ENCODE data around the gene CDYL.

Gene CDYL

DNA sequence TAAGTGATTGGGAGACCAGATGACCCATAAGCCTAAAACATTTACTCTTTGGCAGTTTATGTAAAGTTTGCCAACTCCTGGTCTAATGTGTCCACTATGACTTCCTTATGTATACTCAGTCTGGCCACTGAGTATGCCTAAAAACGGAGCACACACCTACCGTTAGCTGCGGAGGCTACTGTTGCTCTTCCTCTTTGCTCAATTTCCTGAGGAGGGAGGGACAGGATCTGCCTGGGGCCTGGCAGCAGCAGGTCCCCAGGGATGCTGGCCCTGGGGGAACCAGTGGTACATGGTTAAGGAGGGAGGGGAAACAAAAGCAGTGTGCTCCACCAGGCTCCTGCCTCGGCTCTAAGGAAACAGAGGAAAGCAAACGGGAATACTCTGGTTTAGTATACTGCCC lies 113.5 kb downstream of the CDYL start:
- no peak for DNase-seq

DNA sequence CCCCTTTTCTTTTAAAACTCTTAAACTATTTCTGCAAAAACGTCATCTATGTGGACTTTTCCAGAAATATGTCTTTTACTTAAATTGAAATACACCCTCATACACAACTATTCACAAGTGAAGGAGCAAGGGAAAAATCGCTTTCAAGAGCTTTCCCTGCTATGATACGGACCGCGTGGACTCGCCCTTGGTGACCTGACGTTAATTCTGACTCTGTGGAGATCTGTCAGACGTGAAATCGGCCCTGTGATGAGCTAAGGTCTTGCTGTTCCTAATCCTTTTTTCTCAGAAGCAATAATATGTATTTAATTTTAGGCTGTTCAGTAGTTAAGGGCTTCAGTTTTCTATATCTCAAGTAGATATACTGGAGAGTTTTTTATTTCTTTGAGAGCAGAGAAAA lies 114.0 kb downstream of the CDYL start:
- DNase-seq = no peak

GRCh38 chr6:4890627-4891026 lies 114.4 kb downstream of the CDYL start:
- no peak for DNase-seq

- no peak for DNase-seq
Observed at GRCh38 chr6:4891141-4891540, 114.9 kb downstream of the CDYL start.

DNA sequence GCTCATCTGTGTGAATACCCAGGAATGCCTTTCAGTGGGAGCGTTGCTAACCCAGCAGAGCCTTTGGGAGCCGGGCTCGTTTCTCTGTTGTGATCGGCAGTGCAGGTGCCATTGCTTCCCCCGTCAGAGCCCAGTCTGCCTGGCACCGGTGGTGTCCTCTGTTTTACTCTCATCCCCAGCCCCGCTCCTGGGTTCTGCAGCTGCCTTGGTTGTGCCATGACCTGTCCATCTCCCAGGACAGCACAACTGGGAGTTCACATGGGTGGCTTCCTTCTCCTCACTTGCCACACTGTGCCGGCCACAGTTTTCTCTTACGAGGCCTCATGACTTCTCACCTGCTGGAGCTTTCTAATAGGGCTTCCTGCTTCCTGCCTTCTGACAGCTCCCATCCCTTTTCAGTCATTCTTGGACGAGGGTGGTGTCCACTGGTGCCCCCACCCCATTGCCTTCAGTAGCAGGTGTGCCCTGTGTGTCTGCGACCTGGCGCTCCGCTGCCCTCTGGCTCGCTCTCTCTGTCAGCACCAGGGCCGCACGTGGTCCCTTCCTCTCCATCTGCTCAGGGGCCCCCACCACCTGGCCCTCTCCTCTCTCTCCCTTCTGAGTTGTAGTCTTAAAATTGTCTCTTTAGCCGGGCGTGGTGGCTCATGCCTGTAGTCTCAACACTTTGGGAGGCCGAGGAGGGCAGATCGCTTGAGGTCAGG lies 116.7 kb downstream of the CDYL start:
- no peak for DNase-seq

GRCh38 chr6:4894049-4894448 lies 117.8 kb downstream of the CDYL start:
- no peak for DNase-seq

GRCh38 chr6:4895971-4896370 lies 119.8 kb downstream of the CDYL start:
- DNase-seq = no peak

GRCh38 chr6:4896401-4896800 lies 120.2 kb downstream of the CDYL start:
- no peak for DNase-seq

DNA sequence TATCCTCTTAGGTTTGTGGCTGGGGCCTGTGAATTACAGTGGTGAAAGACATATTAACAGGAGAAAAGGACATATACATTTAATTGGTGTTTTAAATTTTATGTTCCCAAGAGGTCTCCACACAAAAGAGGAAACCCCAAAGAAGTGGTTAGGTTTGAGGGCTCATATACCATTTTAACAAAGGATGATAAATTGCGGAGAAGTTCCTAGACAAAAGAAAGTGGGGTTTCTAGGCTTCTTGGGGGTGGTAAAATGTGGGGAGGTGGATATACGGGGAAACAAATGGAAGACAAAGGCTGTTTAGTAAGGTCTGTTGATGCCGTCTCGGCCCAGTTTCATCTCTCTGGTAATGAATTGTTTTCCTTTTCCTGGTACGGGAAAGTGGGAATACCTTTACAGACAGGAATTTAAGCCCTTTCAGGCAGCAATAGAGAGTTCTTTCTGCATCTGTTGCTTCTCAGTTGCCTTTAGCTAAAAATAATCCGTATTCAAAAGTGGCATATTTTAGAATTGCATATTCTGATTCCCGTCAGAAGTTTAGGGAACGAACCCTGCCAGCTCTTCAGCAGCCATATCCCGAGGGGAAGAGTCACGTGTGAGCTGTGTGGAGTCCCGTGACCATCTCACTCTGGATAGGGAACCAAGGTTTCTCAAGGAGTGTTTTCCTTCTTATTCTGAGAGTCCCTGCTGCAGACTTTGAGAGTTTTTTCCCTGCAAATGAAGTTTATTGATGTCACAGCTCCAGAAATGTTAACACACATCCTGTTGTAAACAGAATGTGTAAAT lies 123.2 kb downstream of the CDYL start:
- no peak for DNase-seq

DNA sequence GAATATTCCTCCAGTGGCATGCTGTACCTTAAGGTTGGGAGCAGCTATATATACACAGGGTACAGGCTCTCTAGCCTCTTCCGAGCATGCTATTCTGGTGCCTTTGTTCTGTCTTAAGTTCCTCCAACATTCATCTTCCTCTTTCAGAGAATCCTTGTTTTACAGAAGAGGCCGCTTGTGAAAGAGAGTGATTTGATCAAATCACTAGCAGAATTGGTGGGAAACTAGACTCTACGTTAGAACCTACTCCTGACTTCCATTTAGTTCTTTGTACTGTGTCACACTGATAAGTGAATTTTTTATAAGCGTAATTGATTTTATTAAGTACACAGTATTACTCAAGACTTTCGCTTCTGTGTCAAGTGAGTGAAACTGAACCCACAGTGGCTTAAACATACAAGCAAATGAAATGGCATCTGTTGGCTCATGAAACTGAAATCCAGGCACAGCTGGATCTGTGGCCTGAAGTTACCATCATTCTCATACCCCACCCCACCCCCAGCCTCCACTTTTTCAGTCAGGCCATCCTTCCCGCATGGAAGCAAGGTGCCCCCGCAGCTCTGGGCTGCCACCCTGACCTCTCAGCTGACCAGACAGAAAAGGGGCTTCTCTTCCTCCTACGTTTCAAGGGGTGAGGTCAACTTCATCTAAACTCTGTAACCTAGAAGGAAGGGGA lies 125.3 kb downstream of the CDYL start:
- DNase-seq = no peak

- no peak for DNase-seq
Observed at GRCh38 chr6:4902363-4902762, 126.2 kb downstream of the CDYL start.

DNA sequence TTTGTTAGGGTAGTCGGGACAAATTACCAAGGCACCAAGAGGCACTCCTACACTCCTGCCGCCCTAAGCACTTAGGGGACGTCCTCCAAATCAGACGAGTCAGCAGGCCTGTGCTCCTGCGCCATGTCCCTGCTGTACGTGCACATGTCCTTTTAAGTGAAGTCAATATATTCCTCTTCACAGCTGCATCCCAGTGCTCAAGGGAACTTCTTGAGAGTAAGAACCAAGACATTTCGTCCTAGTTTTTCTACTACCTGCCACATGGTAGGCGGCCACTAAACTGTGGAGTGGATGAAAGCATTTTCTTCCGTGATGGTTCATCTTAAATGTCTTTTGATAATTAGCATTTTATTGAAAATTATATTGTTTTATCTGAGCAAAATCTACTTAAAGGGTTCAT lies 126.9 kb downstream of the CDYL start:
- no peak for DNase-seq

DNA sequence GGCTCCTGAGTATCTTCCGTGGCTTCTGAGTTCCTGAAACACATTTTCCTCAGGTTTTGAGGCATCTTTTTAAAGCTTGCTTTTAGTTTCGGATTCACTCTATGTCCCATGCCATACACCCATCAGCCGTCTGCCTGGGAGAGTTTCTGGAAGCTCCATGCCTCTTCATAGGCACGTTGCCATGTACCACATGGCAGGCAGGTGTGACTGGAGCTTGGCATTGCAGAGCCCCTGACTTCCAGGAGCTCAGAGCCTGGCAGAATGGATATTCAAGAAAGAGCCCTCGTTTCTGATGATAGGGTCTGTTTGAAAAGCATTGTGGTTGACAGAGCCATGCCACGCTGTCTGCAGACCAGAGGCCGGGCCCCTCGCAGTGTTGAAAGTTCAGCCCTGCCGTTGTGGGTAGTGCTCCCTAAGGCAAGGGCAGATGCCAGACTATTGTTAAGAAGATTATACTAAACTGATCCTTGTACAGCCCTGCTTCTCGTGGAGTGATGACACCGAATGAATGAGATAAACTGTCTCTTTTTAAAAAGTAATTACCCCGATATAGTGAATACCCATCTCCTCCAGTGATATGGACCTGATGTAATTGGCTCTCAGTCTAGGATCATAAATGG lies 127.7 kb downstream of the CDYL start:
- no peak for DNase-seq

DNA sequence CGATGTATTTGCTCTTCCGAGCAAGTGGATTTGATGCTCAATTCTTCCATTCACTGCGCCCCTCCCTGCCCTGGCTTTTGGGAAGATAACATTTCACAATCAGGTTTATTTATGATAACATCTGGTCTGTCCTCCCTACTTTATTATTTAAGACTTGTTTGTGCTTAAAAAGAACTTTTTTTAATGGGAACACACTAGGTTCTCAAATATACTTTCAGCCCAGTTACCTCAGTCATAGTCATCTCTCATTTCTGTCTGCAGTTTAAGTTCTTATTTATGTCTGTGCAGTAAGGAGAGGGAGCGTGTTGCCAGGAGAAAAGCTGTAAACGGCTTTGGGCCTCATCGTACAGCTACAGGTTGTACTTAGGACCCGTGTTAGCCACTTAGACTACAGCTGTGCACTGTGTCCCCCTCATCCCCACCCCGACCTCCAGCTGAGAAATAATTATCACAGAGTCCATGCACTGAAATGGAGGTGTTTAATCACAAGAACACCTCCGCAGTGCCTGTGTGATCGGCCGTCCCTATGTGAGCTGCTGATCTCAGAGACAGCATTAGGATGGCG lies 128.3 kb downstream of the CDYL start:
- DNase-seq = no peak

GRCh38 chr6:4905826-4906225 lies 129.6 kb downstream of the CDYL start:
- DNase-seq = no peak

DNA sequence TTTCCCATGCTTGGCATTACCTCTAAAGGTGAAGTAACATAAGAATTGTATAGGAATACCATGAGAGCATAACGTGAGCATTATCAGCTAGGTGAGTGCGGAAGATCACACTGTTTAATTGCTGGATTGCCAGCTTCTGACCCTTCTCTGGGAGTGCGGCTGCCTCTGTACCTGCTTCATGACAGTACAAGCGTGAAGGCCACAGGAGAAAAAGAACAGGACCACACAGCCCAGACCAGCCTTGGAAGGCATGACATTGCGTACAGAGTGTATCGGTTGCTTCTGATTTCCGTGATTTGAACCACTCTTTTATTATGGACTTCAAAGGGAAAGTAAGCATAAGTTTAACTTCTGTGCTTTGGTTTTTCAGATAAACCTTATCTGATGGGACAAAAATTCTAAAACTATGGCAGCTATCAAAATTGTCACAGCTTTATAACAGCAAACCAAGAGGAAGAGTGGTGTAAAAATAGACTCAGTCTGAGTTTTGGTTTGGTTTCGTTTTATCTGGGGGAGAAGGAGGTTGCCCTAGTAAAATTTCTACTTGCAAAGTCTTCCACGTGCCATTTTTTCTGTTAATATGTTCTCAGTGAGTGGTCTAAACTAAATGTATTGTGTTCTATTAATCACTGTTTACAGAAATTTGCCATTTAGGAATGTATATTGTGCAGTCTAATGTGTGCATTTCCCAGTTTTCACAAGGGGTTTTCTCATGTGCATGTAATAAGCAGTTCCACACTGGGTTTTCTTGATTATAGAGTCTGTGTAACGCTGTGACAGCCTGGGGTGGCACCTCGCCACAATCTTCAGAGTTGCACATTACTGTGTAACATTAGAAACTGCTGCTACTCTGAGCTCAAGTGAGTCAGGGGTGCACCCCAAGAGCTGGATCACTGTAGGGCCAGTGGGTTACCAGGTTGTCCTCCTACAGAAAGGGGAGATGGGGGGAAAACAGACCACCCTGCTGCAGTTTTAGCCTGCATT lies 130.4 kb downstream of the CDYL start:
- DNase-seq = no peak

DNA sequence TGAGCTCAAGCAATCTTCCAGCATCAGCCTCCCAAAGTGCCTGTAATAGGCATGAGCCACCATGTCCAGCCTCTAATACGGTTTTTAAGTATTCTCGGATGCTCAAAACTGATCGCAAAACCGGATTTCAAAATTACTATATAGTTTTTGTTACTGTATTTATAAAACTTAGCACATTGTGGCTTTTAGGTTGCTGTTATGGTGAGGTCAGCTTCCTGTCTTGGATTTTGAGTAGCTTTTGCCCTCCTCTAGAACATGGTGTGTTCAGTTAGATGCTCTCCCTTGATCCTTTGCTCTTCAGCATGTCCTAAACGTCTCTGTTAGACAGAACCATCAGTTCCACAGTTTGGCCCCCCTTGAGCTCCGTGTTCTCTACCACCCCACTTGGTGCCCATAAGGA lies 131.4 kb downstream of the CDYL start:
- no peak for DNase-seq

DNA sequence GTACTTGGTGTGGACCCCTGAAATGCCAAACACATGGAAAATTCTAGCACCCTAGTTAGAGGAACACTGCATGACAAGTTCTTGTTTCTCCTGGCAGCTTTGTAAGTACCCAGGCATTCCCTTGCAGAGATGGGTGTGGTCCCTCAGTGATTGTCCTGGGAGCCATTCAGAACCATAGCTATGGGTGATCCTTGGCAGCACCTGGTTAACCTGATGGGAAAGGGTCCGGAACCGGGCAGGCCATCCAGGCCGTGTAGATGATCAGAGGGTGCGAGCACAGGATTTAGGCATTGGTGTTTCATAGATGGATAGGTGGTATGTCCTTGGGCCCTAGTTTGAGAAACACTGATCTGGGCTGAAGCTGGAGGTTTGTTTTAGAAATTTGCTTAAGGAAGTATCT lies 131.9 kb downstream of the CDYL start:
- no peak for DNase-seq

DNA sequence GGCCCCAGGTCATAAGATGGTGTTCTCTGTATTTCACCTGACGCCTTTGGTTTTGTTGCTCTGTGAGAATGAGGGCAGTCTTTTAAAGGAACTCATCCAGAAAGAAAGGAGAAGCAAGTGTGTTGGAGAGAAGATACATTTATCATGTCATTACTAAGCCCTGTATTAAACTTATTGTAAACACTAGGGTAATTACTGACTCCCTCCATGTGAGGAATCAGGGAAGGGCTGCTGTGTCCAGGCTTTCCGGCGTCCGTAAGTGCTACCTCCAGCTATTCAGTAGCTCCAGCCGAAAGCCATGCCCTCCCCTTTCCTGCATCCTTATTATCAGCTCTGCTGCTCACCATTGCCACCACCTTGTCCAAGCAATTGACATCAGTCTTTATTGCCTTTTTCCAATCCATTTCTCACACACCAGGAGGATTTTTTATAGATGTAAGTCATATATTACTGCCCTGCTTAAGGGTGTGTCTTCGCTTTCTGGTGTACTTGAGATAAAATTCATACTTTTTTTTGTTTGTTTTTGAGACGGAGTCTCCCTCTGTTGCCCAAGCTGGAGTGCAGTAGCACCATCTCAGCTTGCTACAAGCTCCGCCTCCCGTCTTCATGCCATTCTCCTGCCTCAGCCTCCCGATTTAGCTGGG lies 133.0 kb downstream of the CDYL start:
- no peak for DNase-seq

DNA sequence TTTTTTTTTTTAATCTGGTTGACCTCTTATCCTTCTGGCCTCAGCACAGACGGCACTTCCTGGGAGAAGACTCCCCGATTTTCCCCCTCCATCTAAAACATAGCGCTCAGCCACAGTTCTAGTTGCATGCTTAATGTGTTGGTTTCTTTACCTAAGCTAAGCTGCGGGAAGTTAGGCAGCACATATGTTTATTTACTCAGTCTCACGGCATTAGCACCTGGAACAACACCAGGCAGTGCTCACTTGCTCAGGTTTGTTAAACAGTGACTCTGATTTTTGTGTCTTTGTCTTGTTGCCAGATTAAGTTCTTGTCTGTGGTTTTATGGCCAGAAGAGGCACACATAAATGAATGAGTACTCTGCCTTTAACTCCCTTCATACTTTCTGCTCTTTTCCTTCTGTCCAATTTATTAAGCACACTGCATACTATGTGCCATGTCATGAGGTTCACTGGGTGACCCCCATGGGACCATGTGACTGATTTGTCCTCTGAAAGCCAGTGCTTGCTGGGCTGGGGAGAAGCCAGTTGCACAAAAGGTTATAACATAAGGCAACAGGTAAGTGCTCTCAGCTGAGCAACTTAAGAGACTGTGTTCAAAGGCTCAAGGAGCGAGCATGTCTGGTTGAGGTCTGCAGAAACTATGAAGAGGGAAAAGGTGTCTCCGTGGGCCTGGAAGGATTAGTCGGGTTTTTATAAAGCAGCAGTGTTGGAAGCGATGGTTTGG lies 134.0 kb downstream of the CDYL start:
- DNase-seq = no peak

GRCh38 chr6:4912559-4912958 lies 136.4 kb downstream of the CDYL start:
- DNase-seq = no peak

All from stimulated activated CD4-positive, alpha-beta T cell treated with anti-CD3 and anti-CD28 coated beads, Interleukin-2, amount 100 ng/mL, for 24 hours (primary cell).